ENCODE results near the gene USP12.

The USP12 gene

GRCh38 chr13:27027086-27027667 lies 144.4 kb downstream of the USP12 start:
- no peak for DNase-seq

- DNase-seq = no peak
Observed at GRCh38 chr13:27026396-27026795, 145.2 kb downstream of the USP12 start.

- no peak for DNase-seq
Observed at GRCh38 chr13:27024776-27025492, 146.7 kb downstream of the USP12 start.

- DNase-seq = no peak
Observed at GRCh38 chr13:27024074-27024461, 147.5 kb downstream of the USP12 start.

DNA sequence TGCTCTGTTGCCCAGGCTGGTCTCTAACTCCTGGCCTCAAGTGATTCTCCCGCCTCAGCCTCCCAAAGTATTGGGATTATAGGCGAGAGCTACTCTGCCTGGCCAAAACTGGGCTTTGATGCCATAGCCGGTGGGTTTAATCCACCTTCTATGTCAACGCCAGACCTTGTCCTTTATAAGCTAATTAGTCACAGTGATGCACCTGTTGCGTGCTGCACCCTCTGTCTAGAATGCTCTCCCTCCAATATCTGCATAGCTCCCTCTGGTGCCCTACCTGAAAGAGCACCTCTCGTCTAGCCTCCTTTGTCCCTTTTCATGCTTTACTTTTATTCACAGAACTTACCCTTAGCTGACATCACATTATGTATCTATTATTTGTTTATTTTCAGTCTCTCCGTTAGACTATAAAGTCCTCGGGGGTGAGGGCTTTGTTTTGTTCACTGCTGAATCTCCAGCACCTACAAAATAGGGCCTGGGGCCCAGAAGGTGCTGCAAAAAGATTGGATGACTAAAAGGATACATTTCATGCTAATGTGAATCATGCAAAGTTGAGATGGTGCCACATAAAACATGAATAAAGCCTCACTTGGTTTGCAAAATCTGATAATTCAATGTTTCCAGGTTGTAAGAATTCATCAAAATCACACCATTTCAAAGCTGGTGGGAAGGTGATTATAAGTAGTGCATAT lies 148.1 kb downstream of the USP12 start:
- no peak for DNase-seq

GRCh38 chr13:27022571-27023311 lies 148.9 kb downstream of the USP12 start:
- DNase-seq = no peak

DNA sequence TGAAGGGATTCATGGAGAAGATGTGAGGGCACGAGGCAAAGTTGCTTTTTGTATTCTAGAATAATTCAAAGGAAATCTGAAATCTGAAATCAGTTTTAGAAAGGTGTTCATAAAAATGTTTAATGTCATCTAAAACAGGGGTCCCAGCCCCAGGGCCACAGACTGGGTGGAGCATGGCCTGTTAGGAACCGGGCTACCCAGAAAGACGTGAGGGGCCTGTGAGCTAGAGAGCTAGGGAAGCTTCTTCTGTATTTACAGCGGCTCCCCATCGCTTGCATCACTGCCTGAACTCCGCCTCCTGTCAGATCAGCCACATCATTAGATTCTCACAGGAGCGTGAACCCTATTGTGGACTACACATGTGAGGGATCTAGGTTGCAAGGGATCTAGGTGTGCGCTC lies 151.2 kb downstream of the USP12 start:
- DNase-seq = no peak

DNA sequence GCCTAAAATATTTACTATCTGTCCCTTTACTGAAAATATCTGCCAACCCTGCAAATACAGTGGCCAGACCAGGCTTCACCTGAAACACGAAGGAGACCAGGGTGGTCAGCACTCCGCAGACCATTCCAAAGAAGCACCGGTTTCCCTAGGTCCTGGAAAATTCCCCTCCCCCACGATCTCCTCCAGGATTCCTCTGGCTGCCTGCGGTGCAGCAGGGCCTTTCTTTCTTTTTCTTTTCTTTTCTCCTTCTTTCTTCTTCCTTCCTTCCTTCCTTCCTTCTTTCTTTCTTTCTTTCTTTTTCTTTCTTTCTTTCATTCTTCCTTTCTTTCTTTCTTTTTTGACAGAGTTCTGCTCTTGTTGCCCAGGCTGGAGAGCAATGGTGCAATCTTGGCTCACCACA lies 152.7 kb downstream of the USP12 start:
- DNase-seq = no peak

DNA sequence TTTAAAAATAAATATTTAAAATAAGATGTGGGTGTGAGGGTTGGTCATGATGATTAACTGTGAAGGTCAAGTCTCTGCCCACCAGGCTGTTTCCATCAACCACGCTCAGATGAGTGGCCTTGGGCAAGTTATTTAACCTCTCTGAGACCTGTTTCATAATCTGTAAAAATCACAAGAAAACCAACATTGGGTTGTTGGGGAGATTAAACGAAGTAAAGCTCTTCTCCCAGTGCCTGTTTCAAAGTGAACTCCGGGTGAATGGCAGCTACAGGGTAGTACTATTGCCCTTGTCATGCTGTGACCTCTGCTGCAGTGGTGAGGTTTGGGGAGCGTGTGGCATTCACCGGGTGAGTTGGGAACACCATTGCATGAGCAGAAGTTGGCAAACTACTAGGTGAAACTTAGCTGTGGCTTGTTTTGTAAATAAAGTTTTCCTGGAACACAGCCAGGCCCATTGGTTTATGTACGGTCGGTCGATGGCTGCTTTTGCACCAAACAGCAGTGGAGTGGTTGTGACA lies 153.2 kb downstream of the USP12 start:
- no peak for DNase-seq

- DNase-seq = no peak
Observed at GRCh38 chr13:27016875-27017274, 154.7 kb downstream of the USP12 start.
